Mononuclear cell (primary cell): ENCODE results near the gene PTPN13. TPM values are rescaled to one million over a fixed set of nuclear protein-coding genes. Genes with fewer than 3 reads are reported as not detected.

Experiments
- H3K27me3 ChIP-seq: 2 replicates; pipeline ENCODE4 v1.6.0; 2011; ENCODE audit warnings: low read length, control low read depth; ENCODE audit not compliant: insufficient read depth
- H3K4me1 ChIP-seq: 2 replicates; pipeline ENCODE4 v1.5.1; 2011; ENCODE audit warnings: mild to moderate bottlenecking, low read length, control low read depth; ENCODE audit not compliant: insufficient read depth
- H3K4me3 ChIP-seq: 2 replicates; pipeline ENCODE4 v1.5.1; 2011; ENCODE audit warnings: mild to moderate bottlenecking, low read length, moderate library complexity
- H3K9me3 ChIP-seq: 2 replicates; pipeline ENCODE4 v1.5.1; 2011; ENCODE audit warnings: low read depth, mild to moderate bottlenecking, control low read depth, low read length
- total RNA-seq: library from RNA; depleted of rRNA; stranded (reverse); fragments of >200 nt; gene quantifications from one replicate; pipeline ENCODE4 v1.2.3, GENCODE V29; 2012

Gene PTPN13
- total RNA-seq, 1 donor = 2.2 TPM

DNA sequence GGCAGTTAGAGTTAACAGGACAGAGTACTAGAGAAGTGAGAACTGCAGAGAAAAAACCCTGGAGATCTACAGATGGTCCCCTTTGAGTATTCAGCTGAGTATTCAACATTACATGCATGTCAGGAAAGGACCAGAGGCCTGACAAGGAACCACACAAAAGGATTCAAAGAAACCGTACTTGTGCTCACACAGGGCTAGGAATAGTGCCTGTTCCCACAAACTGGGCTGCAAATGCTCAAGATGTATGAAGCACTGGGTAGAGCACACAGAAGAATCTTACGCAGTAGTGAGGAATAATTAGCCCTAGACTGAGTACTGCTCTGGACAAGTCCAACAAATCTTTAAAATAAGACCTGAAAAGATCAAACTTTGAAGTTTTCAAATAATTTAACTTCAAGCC is 17.6 kb downstream of the PTPN13 start:
- Histone ChIP-seq H3K4me1 (no peaks in the 10 kb centered on the region), H3K9me3 (no peaks in the 10 kb centered on the region), H3K27me3 (no peaks in the 10 kb centered on the region), H3K4me3 (no peak overlapping the region)

DNA sequence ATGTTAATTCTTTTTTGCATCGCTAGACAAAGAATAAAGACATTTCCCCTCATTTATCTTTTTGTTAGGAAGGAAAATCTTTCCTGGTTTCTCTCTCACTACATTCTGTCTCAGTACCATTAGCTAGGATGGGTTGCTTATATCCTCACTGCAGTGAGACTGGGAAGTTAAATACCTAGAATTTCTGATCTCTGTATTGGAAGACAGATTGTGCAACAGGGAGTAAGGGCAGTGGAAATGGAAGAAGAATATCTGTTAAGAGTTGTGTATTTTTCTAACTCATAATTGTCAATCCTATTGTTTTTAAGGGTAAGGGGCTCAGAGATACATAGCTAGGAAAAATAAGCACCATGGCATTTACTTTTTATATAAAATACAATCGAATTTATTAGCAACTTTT is 19.6 kb downstream of the PTPN13 start:
- H3K9me3 ChIP-seq = no peaks in the 10 kb centered on the region

DNA sequence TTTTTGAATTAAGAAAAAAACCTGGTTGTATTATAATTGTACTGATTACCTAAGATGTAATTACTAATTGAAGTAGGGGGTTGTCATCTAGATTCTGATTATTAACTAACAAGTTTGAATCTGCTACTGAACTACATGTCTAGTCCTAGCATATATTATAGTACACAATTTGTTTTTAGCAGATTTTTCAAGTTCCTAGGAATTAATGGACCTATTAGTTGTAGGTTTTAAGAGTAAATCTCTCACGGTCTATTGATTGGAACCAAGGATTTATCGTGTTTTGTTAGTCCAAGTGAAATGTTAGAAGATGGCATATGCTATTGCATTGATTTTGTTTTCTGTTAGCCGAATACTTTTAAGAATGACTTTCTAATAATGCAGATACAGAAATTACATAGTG is 20.8 kb downstream of the PTPN13 start:
- Histone ChIP-seq H3K4me1 (no peaks in the 10 kb centered on the region), H3K27me3 (no peaks in the 10 kb centered on the region), H3K4me3 (no peak overlapping the region), H3K9me3 (no peaks in the 10 kb centered on the region)

More for the DNA sequence above, 19.6 kb downstream of the PTPN13 start:
- Histone ChIP-seq H3K4me1 (no peaks in the 10 kb centered on the region), H3K4me3 (no peak overlapping the region), H3K27me3 (no peaks in the 10 kb centered on the region)

DNA sequence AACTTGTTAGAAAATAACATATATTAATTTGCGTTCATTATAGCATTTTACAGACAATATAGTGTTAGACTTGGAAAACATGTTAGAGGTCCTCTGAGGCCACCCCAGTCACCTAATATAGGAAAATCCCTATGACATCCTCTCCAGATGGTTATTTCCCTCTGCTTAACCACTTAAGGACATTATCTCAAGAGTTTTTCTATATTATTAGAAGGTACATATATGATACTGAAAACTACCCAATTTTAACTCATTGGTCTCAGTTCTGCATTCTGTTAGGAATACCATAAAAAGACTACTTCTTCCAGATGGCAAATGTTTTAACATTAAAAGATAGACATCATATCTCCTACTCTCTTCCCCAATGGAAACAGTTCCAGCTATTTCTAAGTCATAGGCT is 21.4 kb downstream of the PTPN13 start:
- Histone ChIP-seq H3K4me3 (no peak overlapping the region), H3K4me1 (no peaks in the 10 kb centered on the region), H3K27me3 (no peaks in the 10 kb centered on the region), H3K9me3 (no peaks in the 10 kb centered on the region)

DNA sequence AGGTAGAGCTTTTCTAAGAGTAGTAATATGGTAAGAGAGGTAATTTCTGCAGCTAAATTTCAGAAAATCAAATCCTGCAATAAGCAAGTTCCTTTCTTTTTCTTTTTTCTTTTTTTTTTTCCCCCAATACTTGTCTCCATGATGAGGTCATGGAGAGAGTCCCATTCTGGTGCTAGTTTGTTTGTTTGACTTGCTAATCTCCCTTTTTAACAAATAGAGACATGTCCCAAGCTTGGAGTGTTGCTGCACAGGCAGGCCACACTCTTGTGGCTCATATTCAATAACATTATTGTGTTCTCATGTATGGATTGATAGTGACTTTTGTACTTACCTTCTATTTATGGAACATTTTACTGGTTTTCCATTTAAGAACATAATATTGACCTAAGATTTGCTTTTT is 25.5 kb downstream of the PTPN13 start:
- Histone ChIP-seq H3K9me3 (no peaks in the 10 kb centered on the region), H3K4me3 (no peak overlapping the region), H3K4me1 (no peaks in the 10 kb centered on the region), H3K27me3 (no peaks in the 10 kb centered on the region)

DNA sequence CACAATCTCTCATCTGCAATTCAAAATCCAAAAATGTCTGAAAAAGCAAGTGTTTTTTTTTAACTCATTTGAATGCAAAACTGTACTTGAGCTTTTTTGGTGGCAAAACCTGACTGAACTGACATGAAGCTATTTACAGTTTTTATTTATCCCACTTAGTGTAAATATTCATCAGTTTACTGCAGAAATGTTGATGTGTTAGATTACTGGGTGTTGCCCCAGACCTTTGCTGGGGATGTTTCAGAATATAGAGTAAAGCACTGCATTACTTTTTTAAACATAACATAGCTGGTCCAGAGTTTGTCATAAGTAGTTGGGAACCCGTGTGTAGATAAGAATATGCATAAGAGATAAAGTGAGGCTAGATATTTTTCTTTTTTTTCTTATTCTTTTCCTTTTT is 27.3 kb downstream of the PTPN13 start:
- no peaks in the 10 kb centered on the region for H3K4me1 ChIP-seq
- H3K9me3 ChIP-seq = no peaks in the 10 kb centered on the region
- H3K4me3 ChIP-seq = no peak overlapping the region
- no peaks in the 10 kb centered on the region for H3K27me3 ChIP-seq

DNA sequence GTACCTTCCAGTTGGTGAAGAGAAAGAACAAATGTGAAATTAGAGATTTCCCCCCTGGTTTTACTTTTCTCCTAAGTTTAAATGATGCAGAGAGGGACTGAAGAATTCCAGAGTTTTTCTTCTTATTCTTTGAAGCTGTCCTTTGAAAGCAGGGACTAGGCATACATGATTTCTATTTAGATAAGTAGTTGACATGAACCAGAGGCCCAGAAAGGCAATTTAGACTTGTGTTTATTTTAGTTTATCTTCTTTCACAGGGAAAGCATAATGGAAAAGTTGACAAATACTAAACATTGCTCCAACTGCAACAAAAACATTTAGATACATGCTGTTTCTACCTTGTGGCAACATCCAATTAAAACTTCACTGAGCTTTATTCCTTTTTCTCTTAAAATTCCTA is 32.0 kb downstream of the PTPN13 start:
- H3K4me1 ChIP-seq = no peaks in the 10 kb centered on the region
- no peak overlapping the region for H3K4me3 ChIP-seq
- no peaks in the 10 kb centered on the region for H3K9me3 ChIP-seq
- H3K27me3 ChIP-seq = no peaks in the 10 kb centered on the region

DNA sequence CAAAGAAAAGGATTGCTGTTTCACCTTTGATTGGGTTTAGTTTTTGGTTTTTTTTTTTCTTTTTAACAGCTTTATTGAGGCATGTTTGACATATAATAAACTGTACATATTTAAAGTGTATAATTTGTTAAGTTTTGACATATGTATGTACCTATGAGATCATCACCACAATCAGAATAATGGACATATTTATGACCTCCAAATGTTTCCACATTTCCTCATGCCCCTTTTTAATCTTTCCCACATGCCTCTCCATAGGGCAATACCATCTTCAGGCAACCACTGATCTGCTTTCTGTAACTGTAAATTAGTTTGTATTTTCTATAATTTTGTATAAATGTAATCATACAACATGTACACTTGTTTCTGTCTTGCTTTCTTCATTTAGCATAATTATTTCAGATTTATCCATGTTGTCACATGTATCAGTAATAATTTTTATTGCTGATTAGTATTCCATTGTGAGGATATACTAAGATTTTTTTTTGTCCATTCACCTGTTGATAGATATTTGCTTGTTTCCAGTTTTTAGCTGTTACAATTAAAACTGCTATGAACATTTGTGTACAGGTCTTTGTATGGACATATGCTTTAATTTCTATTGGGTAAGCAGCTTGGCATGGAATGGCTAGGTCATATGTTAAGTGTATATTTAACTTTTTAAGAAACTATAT is 33.5 kb downstream of the PTPN13 start:
- H3K4me3 ChIP-seq = no peak overlapping the region
- no peaks in the 10 kb centered on the region for H3K27me3 ChIP-seq
- H3K4me1 ChIP-seq = no peaks in the 10 kb centered on the region
- H3K9me3 ChIP-seq = no peaks in the 10 kb centered on the region

DNA sequence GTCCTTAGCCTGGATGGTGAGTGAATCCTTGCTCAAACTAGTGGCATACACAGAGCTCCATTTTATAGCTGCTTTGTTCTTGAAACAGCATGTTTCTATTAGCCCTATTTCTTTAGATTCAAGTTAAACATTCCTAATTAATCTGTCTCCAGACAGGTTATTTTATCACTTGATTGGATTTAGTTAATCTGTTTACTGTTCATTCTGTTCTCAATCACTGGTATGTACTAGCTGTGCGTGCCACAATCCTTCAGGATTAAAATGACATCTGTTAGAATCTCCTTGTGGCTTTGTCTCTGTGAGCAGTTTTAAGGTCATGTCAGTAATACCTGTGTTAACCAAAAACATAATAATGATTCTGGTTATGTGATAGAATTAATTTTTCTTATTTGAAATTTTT is 36.5 kb downstream of the PTPN13 start:
- H3K4me1 ChIP-seq = no peaks in the 10 kb centered on the region
- no peaks in the 10 kb centered on the region for H3K27me3 ChIP-seq
- H3K4me3 ChIP-seq = no peak overlapping the region
- no peaks in the 10 kb centered on the region for H3K9me3 ChIP-seq

DNA sequence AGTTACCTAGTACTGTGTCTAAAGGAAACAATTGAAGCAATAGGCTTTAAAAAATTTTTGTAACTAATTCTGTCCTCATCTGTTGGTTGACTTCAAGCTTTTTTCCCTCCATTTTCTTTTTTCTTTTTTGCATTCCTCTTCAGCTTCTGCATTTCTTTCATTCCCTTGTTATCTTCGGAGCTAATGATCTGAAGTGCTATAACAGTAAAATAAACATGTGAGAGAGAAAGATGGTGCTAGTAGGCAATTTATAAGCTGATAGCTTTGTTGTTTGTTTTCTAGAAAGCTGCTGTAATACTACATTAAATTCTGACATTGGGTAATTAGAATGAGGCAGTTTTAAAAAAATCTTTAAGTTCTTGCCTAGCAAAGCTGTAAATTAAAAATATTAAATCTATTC is 37.1 kb downstream of the PTPN13 start:
- H3K4me3 ChIP-seq = no peak overlapping the region
- no peaks in the 10 kb centered on the region for H3K27me3 ChIP-seq
- H3K9me3 ChIP-seq = no peaks in the 10 kb centered on the region
- H3K4me1 ChIP-seq = no peaks in the 10 kb centered on the region

DNA sequence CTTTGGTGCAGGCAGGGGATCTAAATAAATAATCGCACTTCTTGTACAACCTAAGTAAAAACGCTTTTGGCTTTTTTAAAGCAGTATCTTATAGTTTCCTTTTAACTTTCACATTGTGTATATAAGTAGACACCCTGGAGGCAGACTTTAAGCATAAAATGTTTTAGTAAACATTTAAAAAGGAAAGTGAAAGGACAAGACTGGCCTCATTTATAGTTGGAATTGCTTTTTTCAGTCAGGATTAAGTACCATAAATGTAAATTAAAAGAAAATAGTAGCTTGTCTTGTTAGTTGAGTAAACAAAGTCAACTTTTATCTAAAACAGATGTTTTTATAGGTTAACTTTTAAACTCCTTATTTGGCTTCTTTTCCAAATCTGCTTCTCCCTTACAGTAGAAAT is 39.7 kb downstream of the PTPN13 start:
- Histone ChIP-seq H3K27me3 (no peaks in the 10 kb centered on the region), H3K4me1 (no peaks in the 10 kb centered on the region), H3K4me3 (no peak overlapping the region), H3K9me3 (no peaks in the 10 kb centered on the region)

DNA sequence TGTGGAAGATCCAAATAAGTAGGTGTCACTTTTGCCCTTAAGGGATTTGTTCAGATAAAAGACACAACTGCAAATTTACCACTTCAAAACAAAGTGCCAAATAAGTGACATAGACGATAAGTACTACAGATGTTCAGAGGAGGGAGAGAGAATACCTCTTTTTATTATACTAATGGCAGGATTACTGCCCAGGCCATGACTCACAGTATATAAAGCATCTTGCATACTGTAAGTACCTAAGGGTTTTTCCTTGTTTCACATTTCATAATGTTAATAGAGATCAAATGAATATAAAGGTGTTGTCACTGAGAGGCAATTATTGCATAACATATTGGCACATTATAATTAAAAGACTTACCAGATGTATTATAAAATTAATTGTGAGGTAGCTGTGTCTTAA is 46.4 kb downstream of the PTPN13 start:
- H3K4me3 ChIP-seq = no peak overlapping the region
- H3K27me3 ChIP-seq = no peaks in the 10 kb centered on the region
- H3K9me3 ChIP-seq = no peaks in the 10 kb centered on the region
- no peaks in the 10 kb centered on the region for H3K4me1 ChIP-seq

DNA sequence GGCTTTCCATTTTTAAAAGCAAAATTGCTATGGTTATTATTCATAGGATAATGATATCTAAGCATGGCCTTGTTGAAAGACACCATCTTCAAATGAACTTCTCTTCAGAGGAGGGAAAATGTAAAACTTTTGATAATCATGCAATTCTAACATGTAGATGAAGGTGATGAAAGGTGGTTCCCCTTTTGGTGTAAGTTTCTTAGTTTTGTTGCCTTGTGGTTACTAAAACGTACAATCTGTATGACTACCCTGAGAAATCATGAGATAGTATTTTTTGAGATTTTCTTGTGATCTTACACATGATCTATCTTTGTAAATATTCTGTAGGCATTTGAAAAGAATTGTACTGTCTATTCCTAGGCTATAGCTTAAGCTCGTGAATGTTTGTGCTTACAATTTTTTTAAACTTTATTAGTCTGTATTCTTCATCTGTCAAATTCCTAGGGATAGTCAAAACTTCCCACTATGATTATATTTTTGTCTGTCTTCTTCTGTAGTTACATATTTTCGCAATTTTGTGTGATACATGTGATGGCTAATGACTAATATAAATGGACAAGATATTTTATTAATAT is 47.5 kb downstream of the PTPN13 start:
- Histone ChIP-seq H3K4me3 (no peak overlapping the region), H3K4me1 (no peaks in the 10 kb centered on the region), H3K27me3 (no peaks in the 10 kb centered on the region), H3K9me3 (no peaks in the 10 kb centered on the region)

DNA sequence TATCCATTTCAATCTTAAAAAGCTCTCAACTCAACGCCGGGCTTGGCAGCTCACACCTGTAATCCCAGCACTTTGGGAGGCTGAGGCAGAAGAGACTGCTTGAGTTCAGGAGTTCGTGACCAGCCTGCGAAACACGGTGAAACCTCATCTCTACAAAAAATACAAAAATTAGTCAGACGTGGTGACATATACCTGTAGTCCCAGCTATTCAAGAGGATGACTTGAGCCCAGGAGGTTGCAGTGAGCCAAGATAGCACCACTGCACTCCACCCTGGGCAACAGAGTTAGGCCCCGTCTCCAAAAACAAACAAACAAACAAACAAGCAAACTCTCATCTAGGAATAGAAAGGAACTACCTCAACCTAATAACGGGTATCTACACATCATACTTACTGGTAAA is 50.8 kb downstream of the PTPN13 start:
- Histone ChIP-seq H3K27me3 (no peaks in the 10 kb centered on the region), H3K4me3 (no peak overlapping the region), H3K4me1 (no peaks in the 10 kb centered on the region), H3K9me3 (no peaks in the 10 kb centered on the region)

DNA sequence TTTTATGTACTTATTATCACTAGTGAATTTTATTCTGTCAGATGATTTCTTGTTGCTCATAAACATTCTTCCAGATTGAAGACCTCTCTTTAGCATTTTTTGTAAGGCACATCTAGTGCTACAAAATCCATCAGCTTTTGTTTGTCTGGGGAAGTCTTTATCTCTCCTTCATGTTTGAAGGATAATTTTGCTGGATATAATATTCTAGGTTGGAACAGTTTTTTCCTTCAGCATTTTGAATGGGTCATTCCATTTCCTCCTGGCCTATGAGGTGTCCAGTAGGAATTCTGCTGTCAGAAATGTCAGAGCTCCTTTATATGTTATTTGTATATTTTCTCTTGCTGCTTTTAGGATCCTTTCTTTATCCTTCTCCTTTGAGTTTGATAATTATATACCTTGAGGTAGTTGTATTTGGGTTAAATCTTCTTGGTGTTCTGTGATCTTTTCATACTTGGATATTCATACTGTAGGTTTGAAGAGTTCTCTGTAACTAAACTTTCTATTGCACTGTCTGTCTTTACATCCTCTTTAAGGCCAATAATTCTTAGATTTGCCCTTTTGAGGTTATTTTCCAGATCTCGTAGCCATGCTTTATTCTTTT is 58.3 kb downstream of the PTPN13 start:
- Histone ChIP-seq H3K9me3 (peaks cover 19% of the 10 kb centered on the region), H3K4me3 (no peak overlapping the region), H3K4me1 (no peaks in the 10 kb centered on the region), H3K27me3 (no peaks in the 10 kb centered on the region)
